ENCODE results near the gene MPHOSPH10.
"Not testable (repeated sequence)": the region's sequence is repeated elsewhere in the genome, so short reads cannot be mapped to it uniquely, and the experiment has no call there.

MPHOSPH10 gene

GRCh38 chr2:71174207-71174606 lies 43.8 kb downstream of the MPHOSPH10 start:
- no peak for TF ChIP-seq ZNF274 (IDR thresholded peaks at IDR 0.05; ENCODE audit: low read depth, low read length)
- no peak overlapping the region for H3K4me3 ChIP-seq (ENCODE audit: low read length)

- not testable (repeated sequence) for H3K4me3 ChIP-seq (ENCODE audit: low read length)
These were observed 48.4 kb downstream of the MPHOSPH10 start for GRCh38 chr2:71178836-71179235.

- no peak overlapping the region for H3K4me3 ChIP-seq (ENCODE audit: low read length)
- TF ChIP-seq ZNF274 (IDR thresholded peaks at IDR 0.05; ENCODE audit: low read depth, low read length), result no peak
These were observed 50.9 kb downstream of the MPHOSPH10 start for GRCh38 chr2:71181316-71181715.

DNA sequence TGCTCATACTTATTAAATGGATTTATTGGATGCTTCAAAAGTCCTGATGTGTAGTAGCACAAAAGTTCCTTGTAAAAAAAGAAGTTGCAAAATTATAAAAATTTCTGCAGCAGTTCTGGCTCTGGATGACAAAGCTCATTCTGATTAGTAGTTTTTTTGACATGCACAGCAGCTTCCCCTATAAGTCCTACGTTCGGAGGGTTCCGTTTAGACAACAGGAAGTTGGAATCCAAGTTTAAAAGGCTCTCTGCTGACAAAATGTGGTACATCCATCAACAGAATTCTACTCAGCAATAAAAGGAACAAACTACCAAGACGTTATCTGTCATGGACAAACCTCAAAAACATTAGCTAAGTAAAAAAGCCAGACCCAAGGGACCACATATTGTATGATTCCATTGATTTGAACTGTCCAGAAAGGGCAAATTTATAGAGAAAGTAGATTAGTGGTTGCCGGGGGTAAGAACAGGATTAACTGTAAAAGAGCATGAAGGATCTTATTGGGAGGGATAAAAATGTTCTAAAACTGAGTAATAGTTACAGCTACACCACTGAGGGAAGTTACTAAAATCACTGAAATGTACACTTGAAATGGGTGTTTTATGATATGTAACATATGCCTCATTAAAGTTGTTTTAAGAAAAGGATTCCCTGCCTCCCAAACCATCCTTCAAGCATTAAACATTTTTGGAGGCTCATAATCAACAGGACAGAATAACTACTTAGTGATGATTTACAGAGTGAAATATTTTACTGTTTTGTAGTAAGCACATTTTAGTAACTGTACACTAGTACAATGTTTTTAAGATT lies 53.1 kb downstream of the MPHOSPH10 start:
- H3K4me3 ChIP-seq (ENCODE audit: low read length), result not testable (repeated sequence)

DNA sequence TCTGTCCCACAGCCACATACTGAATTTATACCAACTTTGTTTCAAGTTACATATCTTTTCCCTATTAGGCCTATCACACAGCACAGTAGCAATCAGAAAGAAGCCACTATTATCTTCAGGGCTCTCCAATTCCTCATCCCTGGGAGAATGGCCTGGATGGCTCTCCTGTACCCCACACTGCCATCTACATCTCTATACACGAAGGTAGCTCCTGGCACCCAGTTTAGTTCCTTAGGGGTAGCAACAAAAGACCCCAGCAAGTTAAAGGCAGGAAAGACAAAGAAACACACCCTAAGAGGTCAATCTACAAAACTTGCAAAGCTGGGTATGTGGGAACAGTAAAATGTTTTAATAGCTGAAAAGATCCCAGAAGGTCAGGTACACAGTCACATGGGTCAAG lies 56.5 kb downstream of the MPHOSPH10 start:
- TF ChIP-seq ZNF274 (IDR thresholded peaks at IDR 0.05; ENCODE audit: low read depth, low read length), result no peak
- H3K4me3 ChIP-seq (ENCODE audit: low read length), result no peak overlapping the region

GRCh38 chr2:71187589-71187988 lies 57.2 kb downstream of the MPHOSPH10 start:
- H3K4me3 ChIP-seq (ENCODE audit: low read length), result no peak overlapping the region
- TF ChIP-seq ZNF274 (IDR thresholded peaks at IDR 0.05; ENCODE audit: low read depth, low read length), result no peak

- TF ChIP-seq ZNF274 (IDR thresholded peaks at IDR 0.05; ENCODE audit: low read depth, low read length), result no peak
- H3K4me3 ChIP-seq (ENCODE audit: low read length), result no peak overlapping the region
These were observed 60.5 kb downstream of the MPHOSPH10 start for GRCh38 chr2:71190656-71191569.

- TF ChIP-seq ZNF274 (IDR thresholded peaks at IDR 0.05; ENCODE audit: low read depth, low read length), result no peak
- H3K4me3 ChIP-seq (ENCODE audit: low read length), result no peak overlapping the region
These were observed 61.1 kb downstream of the MPHOSPH10 start for GRCh38 chr2:71191570-71191943.

All from GM08714 (cell line).